Measurements from ENCODE around the gene LAS1L. TPM values are rescaled to one million over a fixed set of nuclear protein-coding genes. Genes with fewer than 3 reads are reported as not detected.
"Not testable (repeated sequence)": the region's sequence is repeated elsewhere in the genome, so short reads cannot be mapped to it uniquely, and the experiment has no call there.

Gene LAS1L
- total RNA-seq, 2 experiments from 2014 or later, result 41.0 to 61.6 TPM

- H3K4me2 ChIP-seq (ENCODE audit: low read length), result no peak overlapping the region
- CTCF ChIA-PET (ENCODE audit: unreplicated experiment), result no interaction called here
- intact Hi-C loops (cut with micrococcal nuclease; ENCODE audit: unreplicated experiment), result no loop called here
- BruUV-seq (replicated peaks), result no TSS peak
- no peaks in the 10 kb centered on the region for H3K9me3 ChIP-seq (ENCODE audit: low read length)
- H4K20me1 ChIP-seq (ENCODE audit: insufficient read depth, low read length), result no peaks in the 10 kb centered on the region
- no peaks in the 10 kb centered on the region for H3K9me2 ChIP-seq (ENCODE audit: insufficient read depth, low read length)
- H3K36me3 ChIP-seq (ENCODE audit: insufficient read depth, low read length), result no peaks in the 10 kb centered on the region
- no peaks in the 10 kb centered on the region for H3K4me1 ChIP-seq (ENCODE audit: insufficient read depth, low read length, poor library complexity, severe bottlenecking)
- no peak overlapping the region for H3K27ac ChIP-seq (ENCODE audit: low read depth, low read length, poor library complexity, severe bottlenecking)
- H3K79me2 ChIP-seq (ENCODE audit: insufficient read depth, low read depth, low read length), result no peaks in the 10 kb centered on the region
- POLR2A ChIA-PET, result no interaction called here
- no peak for DNase-seq (ENCODE audit: low spot score)
- H3K4me3 ChIP-seq (ENCODE audit: low read depth, low read length, poor library complexity, severe bottlenecking), result no peak overlapping the region
- no peak overlapping the region for H2AFZ ChIP-seq (ENCODE audit: low read length)
- TF ChIP-seq CTCF (conservative IDR thresholded peaks at IDR 0.05; ENCODE audit: low read length), result no peak
- TF ChIP-seq EZH2phosphoT487 (IDR thresholded peaks at IDR 0.05; ENCODE audit: borderline replicate concordance, low read depth, low read length), result no peak
Measured at GRCh38 chrX:65575022-65575421, 40.4 kb upstream of the LAS1L start.

- Histone ChIP-seq H3K9me3 (ENCODE audit: low read length) (no peaks in the 10 kb centered on the region), H4K20me1 (ENCODE audit: insufficient read depth, low read length) (no peaks in the 10 kb centered on the region), H2AFZ (ENCODE audit: low read length) (no peak overlapping the region), H3K36me3 (ENCODE audit: insufficient read depth, low read length) (no peaks in the 10 kb centered on the region), H3K79me2 (ENCODE audit: insufficient read depth, low read depth, low read length) (no peaks in the 10 kb centered on the region), H3K4me1 (ENCODE audit: insufficient read depth, low read length, poor library complexity, severe bottlenecking) (no peaks in the 10 kb centered on the region), H3K9me2 (ENCODE audit: insufficient read depth, low read length) (no peaks in the 10 kb centered on the region), H3K4me3 (ENCODE audit: low read depth, low read length, poor library complexity, severe bottlenecking) (no peak overlapping the region), H3K4me2 (ENCODE audit: low read length) (no peak overlapping the region), H3K27ac (ENCODE audit: low read depth, low read length, poor library complexity, severe bottlenecking) (no peak overlapping the region)
- TF ChIP-seq CTCF (conservative IDR thresholded peaks at IDR 0.05; ENCODE audit: low read length) (no peak), EZH2phosphoT487 (IDR thresholded peaks at IDR 0.05; ENCODE audit: borderline replicate concordance, low read depth, low read length) (no peak)
- no peak for DNase-seq (ENCODE audit: low spot score)
- CTCF ChIA-PET (ENCODE audit: unreplicated experiment), result no interaction called here
- intact Hi-C loops (cut with micrococcal nuclease; ENCODE audit: unreplicated experiment), result no loop called here
- no TSS peak for BruUV-seq (replicated peaks)
- POLR2A ChIA-PET, result no interaction called here
Measured at GRCh38 chrX:65574356-65574755, 39.8 kb upstream of the LAS1L start.

GRCh38 chrX:65572971-65573370, 38.4 kb upstream of the LAS1L start:
- H3K27ac ChIP-seq (ENCODE audit: low read depth, low read length, poor library complexity, severe bottlenecking), result no peak overlapping the region
- no peaks in the 10 kb centered on the region for H3K36me3 ChIP-seq (ENCODE audit: insufficient read depth, low read length)
- DNase-seq (ENCODE audit: low spot score), result no peak
- TF ChIP-seq EZH2phosphoT487 (IDR thresholded peaks at IDR 0.05; ENCODE audit: borderline replicate concordance, low read depth, low read length), result no peak
- TF ChIP-seq CTCF (conservative IDR thresholded peaks at IDR 0.05; ENCODE audit: low read length), result no peak
- no peaks in the 10 kb centered on the region for H3K4me1 ChIP-seq (ENCODE audit: insufficient read depth, low read length, poor library complexity, severe bottlenecking)
- H3K4me2 ChIP-seq (ENCODE audit: low read length), result no peak overlapping the region
- BruUV-seq (replicated peaks), result no TSS peak
- H2AFZ ChIP-seq (ENCODE audit: low read length), result no peak overlapping the region
- H3K79me2 ChIP-seq (ENCODE audit: insufficient read depth, low read depth, low read length), result no peaks in the 10 kb centered on the region
- no peaks in the 10 kb centered on the region for H4K20me1 ChIP-seq (ENCODE audit: insufficient read depth, low read length)
- no peaks in the 10 kb centered on the region for H3K9me3 ChIP-seq (ENCODE audit: low read length)
- no peak overlapping the region for H3K4me3 ChIP-seq (ENCODE audit: low read depth, low read length, poor library complexity, severe bottlenecking)
- ChIA-PET POLR2A (no interaction called here), CTCF (ENCODE audit: unreplicated experiment) (no interaction called here)
- intact Hi-C loops (cut with micrococcal nuclease; ENCODE audit: unreplicated experiment), result no loop called here
- no peaks in the 10 kb centered on the region for H3K9me2 ChIP-seq (ENCODE audit: insufficient read depth, low read length)

- intact Hi-C loops (cut with micrococcal nuclease; ENCODE audit: unreplicated experiment), result not testable (repeated sequence)
Measured at GRCh38 chrX:65562850-65563249, 28.3 kb upstream of the LAS1L start.

More at GRCh38 chrX:65562850-65563249, 28.3 kb upstream of the LAS1L start:
- H2AFZ ChIP-seq (ENCODE audit: low read length); H4K20me1 ChIP-seq (ENCODE audit: insufficient read depth, low read length); H3K36me3 ChIP-seq (ENCODE audit: insufficient read depth, low read length); H3K79me2 ChIP-seq (ENCODE audit: insufficient read depth, low read depth, low read length); H3K27ac ChIP-seq (ENCODE audit: low read depth, low read length, poor library complexity, severe bottlenecking); POLR2A ChIA-PET; CTCF ChIA-PET (ENCODE audit: unreplicated experiment); H3K4me3 ChIP-seq (ENCODE audit: low read depth, low read length, poor library complexity, severe bottlenecking); BruUV-seq (replicated peaks); H3K9me3 ChIP-seq (ENCODE audit: low read length); H3K9me2 ChIP-seq (ENCODE audit: insufficient read depth, low read length); DNase-seq (ENCODE audit: low spot score); H3K4me2 ChIP-seq (ENCODE audit: low read length); H3K4me1 ChIP-seq (ENCODE audit: insufficient read depth, low read length, poor library complexity, severe bottlenecking): not testable (repeated sequence)

Measured in OCI-LY7 (cell line).